SH-SY5Y (cell line): ENCODE data around the gene MAP3K4.

ENCODE experiments used
- GATA2 ChIP-seq: IDR thresholded peaks from 2 replicates; pipeline ENCODE4 v1.6.1; 2011; ENCODE audit warnings: mild to moderate bottlenecking, low read depth, low read length
- GATA3 ChIP-seq: IDR thresholded peaks from 2 replicates; pipeline ENCODE4 v1.6.1; 2011; ENCODE audit warnings: low read depth, mild to moderate bottlenecking, low read length, moderate library complexity

- TF ChIP-seq GATA2 (no peak), GATA3 (no peak)
Measured at GRCh38 chr6:161154796-161155335, 163.3 kb downstream of the MAP3K4 start.
